ENCODE data around the gene ZNF804A. TPM values are rescaled to one million over a fixed set of nuclear protein-coding genes. Genes with fewer than 3 reads are reported as not detected.

ZNF804A gene
- under 1 TPM; under 0.01 to 0.29 (median 0.16) TPM for total RNA-seq

- no peaks in the 10 kb centered on the region for H3K4me1 ChIP-seq
- H3K27me3 ChIP-seq: peaks cover 0 to 15% of the 10 kb centered on the region in 2 donors
- intact Hi-C loops (cut with DNase I; ENCODE audit: low total_unique reads): no loop called here
- no peak for DNase-seq (ENCODE audit: low spot score in 2 of 2)
- H3K9me3 ChIP-seq: no peaks in the 10 kb centered on the region
- no peaks in the 10 kb centered on the region for H3K36me3 ChIP-seq
- no peak within 1 kb of the TSS for H3K27ac ChIP-seq
- peak within 1 kb of the TSS; percentile 51 to 74 (median 58) for H3K4me3 ChIP-seq
- TF ChIP-seq POLR2A (IDR thresholded peaks at IDR 0.05) (no peak), CTCF (IDR thresholded peaks at IDR 0.05) (no peak), POLR2AphosphoS5 (IDR thresholded peaks at IDR 0.05) (no peak)
Measured at GRCh38 chr2:184598316-184599053, at the start of gene ZNF804A. TSS of gene ZNF804A (plus strand) at chr2:184598529. CDS start at chr2:184598960, 431 bp downstream.

- Histone ChIP-seq H3K27ac (no peak overlapping the region), H3K9me3 (no peaks in the 10 kb centered on the region), H3K4me3 (no peak overlapping the region), H3K4me1 (no peaks in the 10 kb centered on the region), H3K27me3 (no peaks in the 10 kb centered on the region), H3K36me3 (no peaks in the 10 kb centered on the region)
- TF ChIP-seq POLR2A (IDR thresholded peaks at IDR 0.05) (no peak), CTCF (IDR thresholded peaks at IDR 0.05) (no peak), POLR2AphosphoS5 (IDR thresholded peaks at IDR 0.05) (no peak)
- intact Hi-C loops (cut with DNase I; ENCODE audit: low total_unique reads): no loop called here
- DNase-seq (ENCODE audit: low spot score in 2 of 2): no peak
Measured at GRCh38 chr2:184549153-184549552, 49.2 kb upstream of the ZNF804A start.

GRCh38 chr2:184551626-184552025 lies 46.7 kb upstream of the ZNF804A start:
- Histone ChIP-seq H3K9me3 (no peaks in the 10 kb centered on the region), H3K4me3 (no peak overlapping the region), H3K27ac (no peak overlapping the region), H3K27me3 (no peaks in the 10 kb centered on the region), H3K4me1 (no peaks in the 10 kb centered on the region), H3K36me3 (no peaks in the 10 kb centered on the region)
- no peak for TF ChIP-seq POLR2AphosphoS5 (IDR thresholded peaks at IDR 0.05)
- TF ChIP-seq CTCF (IDR thresholded peaks at IDR 0.05): no peak
- no peak for DNase-seq (ENCODE audit: low spot score in 2 of 2)
- intact Hi-C loops (cut with DNase I; ENCODE audit: low total_unique reads): no loop called here

GRCh38 chr2:184554736-184555135 lies 43.6 kb upstream of the ZNF804A start:
- Histone ChIP-seq H3K27ac (no peak overlapping the region), H3K4me3 (no peak overlapping the region), H3K27me3 (no peaks in the 10 kb centered on the region), H3K9me3 (no peaks in the 10 kb centered on the region), H3K4me1 (no peaks in the 10 kb centered on the region), H3K36me3 (no peaks in the 10 kb centered on the region)
- intact Hi-C loops (cut with DNase I; ENCODE audit: low total_unique reads): no loop called here
- DNase-seq (ENCODE audit: low spot score in 2 of 2): no peak
- TF ChIP-seq CTCF (IDR thresholded peaks at IDR 0.05): no peak
- no peak for TF ChIP-seq POLR2A (IDR thresholded peaks at IDR 0.05)
- TF ChIP-seq POLR2AphosphoS5 (IDR thresholded peaks at IDR 0.05): no peak

GRCh38 chr2:184555352-184555751 lies 43.0 kb upstream of the ZNF804A start:
- TF ChIP-seq CTCF (IDR thresholded peaks at IDR 0.05) (no peak), POLR2AphosphoS5 (IDR thresholded peaks at IDR 0.05) (no peak), POLR2A (IDR thresholded peaks at IDR 0.05) (no peak)

More at GRCh38 chr2:184555352-184555751, 43.0 kb upstream of the ZNF804A start:
- H3K36me3 ChIP-seq: no peaks in the 10 kb centered on the region
- DNase-seq (ENCODE audit: low spot score in 2 of 2): no peak
- no peaks in the 10 kb centered on the region for H3K9me3 ChIP-seq
- H3K27ac ChIP-seq: no peak overlapping the region
- H3K27me3 ChIP-seq: no peaks in the 10 kb centered on the region
- no peak overlapping the region for H3K4me3 ChIP-seq
- H3K4me1 ChIP-seq: no peaks in the 10 kb centered on the region
- intact Hi-C loops (cut with DNase I; ENCODE audit: low total_unique reads): no loop called here
